Measurements from ENCODE around the gene KRTAP19-8.

- no peak for TF ChIP-seq PAX5 (IDR thresholded peaks at IDR 0.05; ENCODE audit: insufficient read depth, low read length, severe bottlenecking)
- TF ChIP-seq POLR2A (IDR thresholded peaks at IDR 0.05; ENCODE audit: low read depth, low read length) = no peak
- no peak for TF ChIP-seq TAF1 (IDR thresholded peaks at IDR 0.05; ENCODE audit: low read depth, low read length)
Measured at GRCh38 chr21:30988706-30989105, 49.6 kb downstream of the KRTAP19-8 start.
